ENCODE results near the gene RABEP1. TPM values are rescaled to one million over a fixed set of nuclear protein-coding genes. Genes with fewer than 3 reads are reported as not detected.

RABEP1 gene
- total and polyA plus RNA-seq, 2 experiments from 2014 or later = 37.0 to 88.1 TPM

DNA sequence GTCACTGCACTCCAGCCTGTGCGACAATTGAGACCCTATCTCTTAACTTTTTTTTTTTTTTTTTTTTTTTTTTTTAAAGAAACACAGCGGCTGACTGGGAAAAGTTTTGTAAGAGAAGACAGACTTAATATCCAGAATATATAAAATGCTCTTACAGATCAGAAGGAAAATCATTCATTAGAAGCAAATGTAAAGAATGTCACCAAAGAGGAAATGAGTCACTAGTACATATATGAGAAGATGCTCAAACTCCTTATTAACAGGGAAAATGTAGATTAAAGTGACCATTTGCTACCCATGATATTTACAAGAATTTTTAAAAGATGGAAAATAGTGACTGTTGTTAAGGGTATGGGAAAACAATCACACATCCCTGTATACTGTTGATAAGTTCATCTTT, 48.9 kb downstream of the RABEP1 start:
- H3F3A ChIP-seq (replicated peaks; ENCODE audit: low read depth) = no peaks in the 10 kb centered on the region
- no peaks in the 10 kb centered on the region; the same call in 1 of the 2 replicates for H4K20me1 ChIP-seq (replicated peaks; ENCODE audit: insufficient read depth)
- no peak for TF ChIP-seq POLR2AphosphoS5 (IDR thresholded peaks at IDR 0.05; ENCODE audit: low read depth)
- TF ChIP-seq JUNB (IDR thresholded peaks at IDR 0.05; ENCODE audit: unreplicated experiment) = no peak
- TF ChIP-seq, protein P1, sequence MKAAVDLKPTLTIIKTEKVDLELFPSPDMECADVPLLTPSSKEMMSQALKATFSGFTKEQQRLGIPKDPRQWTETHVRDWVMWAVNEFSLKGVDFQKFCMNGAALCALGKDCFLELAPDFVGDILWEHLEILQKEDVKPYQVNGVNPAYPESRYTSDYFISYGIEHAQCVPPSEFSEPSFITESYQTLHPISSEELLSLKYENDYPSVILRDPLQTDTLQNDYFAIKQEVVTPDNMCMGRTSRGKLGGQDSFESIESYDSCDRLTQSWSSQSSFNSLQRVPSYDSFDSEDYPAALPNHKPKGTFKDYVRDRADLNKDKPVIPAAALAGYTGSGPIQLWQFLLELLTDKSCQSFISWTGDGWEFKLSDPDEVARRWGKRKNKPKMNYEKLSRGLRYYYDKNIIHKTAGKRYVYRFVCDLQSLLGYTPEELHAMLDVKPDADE (IDR thresholded peaks at IDR 0.05) = no peak
- TF ChIP-seq STAT1 (IDR thresholded peaks at IDR 0.05; ENCODE audit: unreplicated experiment) = no peak
- TF ChIP-seq, protein P2, sequence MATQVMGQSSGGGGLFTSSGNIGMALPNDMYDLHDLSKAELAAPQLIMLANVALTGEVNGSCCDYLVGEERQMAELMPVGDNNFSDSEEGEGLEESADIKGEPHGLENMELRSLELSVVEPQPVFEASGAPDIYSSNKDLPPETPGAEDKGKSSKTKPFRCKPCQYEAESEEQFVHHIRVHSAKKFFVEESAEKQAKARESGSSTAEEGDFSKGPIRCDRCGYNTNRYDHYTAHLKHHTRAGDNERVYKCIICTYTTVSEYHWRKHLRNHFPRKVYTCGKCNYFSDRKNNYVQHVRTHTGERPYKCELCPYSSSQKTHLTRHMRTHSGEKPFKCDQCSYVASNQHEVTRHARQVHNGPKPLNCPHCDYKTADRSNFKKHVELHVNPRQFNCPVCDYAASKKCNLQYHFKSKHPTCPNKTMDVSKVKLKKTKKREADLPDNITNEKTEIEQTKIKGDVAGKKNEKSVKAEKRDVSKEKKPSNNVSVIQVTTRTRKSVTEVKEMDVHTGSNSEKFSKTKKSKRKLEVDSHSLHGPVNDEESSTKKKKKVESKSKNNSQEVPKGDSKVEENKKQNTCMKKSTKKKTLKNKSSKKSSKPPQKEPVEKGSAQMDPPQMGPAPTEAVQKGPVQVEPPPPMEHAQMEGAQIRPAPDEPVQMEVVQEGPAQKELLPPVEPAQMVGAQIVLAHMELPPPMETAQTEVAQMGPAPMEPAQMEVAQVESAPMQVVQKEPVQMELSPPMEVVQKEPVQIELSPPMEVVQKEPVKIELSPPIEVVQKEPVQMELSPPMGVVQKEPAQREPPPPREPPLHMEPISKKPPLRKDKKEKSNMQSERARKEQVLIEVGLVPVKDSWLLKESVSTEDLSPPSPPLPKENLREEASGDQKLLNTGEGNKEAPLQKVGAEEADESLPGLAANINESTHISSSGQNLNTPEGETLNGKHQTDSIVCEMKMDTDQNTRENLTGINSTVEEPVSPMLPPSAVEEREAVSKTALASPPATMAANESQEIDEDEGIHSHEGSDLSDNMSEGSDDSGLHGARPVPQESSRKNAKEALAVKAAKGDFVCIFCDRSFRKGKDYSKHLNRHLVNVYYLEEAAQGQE (IDR thresholded peaks at IDR 0.05; ENCODE audit: unreplicated experiment) = no peak
- TF ChIP-seq NANOG (IDR thresholded peaks at IDR 0.05; ENCODE audit: borderline replicate concordance) = no peak
- TF ChIP-seq EZH2phosphoT487 (IDR thresholded peaks at IDR 0.05; ENCODE audit: unreplicated experiment) = no peak
- TF ChIP-seq ZNF331 (CRISPR knock-in tag; IDR thresholded peaks at IDR 0.05; ENCODE audit: low read depth) = no peak
- H3K4me2 ChIP-seq = no peak overlapping the region
- H3K4me3 ChIP-seq = no peak overlapping the region
- Mint-ChIP-seq H3K4me1 (no peaks in the 10 kb centered on the region), H3K27ac (no peak overlapping the region), H3K9me3 (no peaks in the 10 kb centered on the region), H3K36me3 (ENCODE audit: low read depth) (peaks cover 23% of the 10 kb centered on the region), H3K4me3 (no peak overlapping the region), H3K27me3 (ENCODE audit: insufficient read depth, low read depth, poor library complexity) (peaks cover 3% of the 10 kb centered on the region)
- no peak for ATAC-seq
- H3K27me3 ChIP-seq (ENCODE audit: insufficient read depth) = no peaks in the 10 kb centered on the region
- H3K79me2 ChIP-seq (replicated peaks; ENCODE audit: insufficient read depth) = peaks cover 36% of the 10 kb centered on the region
- DNase-seq (ENCODE audit: low spot score) = no peak
- no peaks in the 10 kb centered on the region for H3K9me2 ChIP-seq (ENCODE audit: insufficient read depth)
- no peak overlapping the region for H2AFZ ChIP-seq
- H3K36me3 ChIP-seq (ENCODE audit: insufficient read depth) = no peaks in the 10 kb centered on the region
- H3K4me1 ChIP-seq (ENCODE audit: insufficient read depth) = no peaks in the 10 kb centered on the region
- H3K27ac ChIP-seq (ENCODE audit: low read depth) = no peak overlapping the region

DNA sequence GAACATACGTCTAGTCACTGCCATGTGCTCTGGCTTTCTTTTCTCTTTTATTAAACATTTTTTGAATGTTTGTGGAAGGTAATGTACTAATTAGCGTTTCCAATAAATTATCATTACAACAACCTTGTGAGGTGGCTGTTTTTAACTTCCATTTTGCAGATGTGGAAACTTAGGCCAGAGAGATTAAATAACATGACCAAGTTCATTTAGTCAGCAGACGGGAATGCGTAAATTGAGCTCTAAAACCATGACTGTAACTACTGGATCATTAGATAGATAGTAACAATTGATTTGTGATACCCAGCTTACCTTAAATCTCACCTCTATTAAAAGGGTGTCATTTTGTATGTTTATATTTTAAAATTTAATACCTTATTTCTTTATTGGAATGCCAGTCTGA, 49.4 kb downstream of the RABEP1 start:
- Histone ChIP-seq H3F3A (replicated peaks; ENCODE audit: low read depth) (no peaks in the 10 kb centered on the region), H3K4me3 (no peak overlapping the region), H4K20me1 (replicated peaks; ENCODE audit: insufficient read depth) (no peaks in the 10 kb centered on the region; the same call in 1 of the 2 replicates), H3K4me1 (ENCODE audit: insufficient read depth) (no peaks in the 10 kb centered on the region), H3K36me3 (ENCODE audit: insufficient read depth) (no peaks in the 10 kb centered on the region), H3K27me3 (ENCODE audit: insufficient read depth) (no peaks in the 10 kb centered on the region), H2AFZ (no peak overlapping the region), H3K79me2 (replicated peaks; ENCODE audit: insufficient read depth) (peaks cover 32% of the 10 kb centered on the region), H3K4me2 (no peak overlapping the region), H3K9me2 (ENCODE audit: insufficient read depth) (no peaks in the 10 kb centered on the region), H3K27ac (ENCODE audit: low read depth) (no peak overlapping the region)
- no peaks in the 10 kb centered on the region for H3K9me3 Mint-ChIP-seq
- H3K4me1 Mint-ChIP-seq = no peaks in the 10 kb centered on the region
- no peak overlapping the region for H3K27ac Mint-ChIP-seq
- no peak for ATAC-seq
- peaks cover 3% of the 10 kb centered on the region for H3K27me3 Mint-ChIP-seq (ENCODE audit: insufficient read depth, low read depth, poor library complexity)
- peaks cover 23% of the 10 kb centered on the region for H3K36me3 Mint-ChIP-seq (ENCODE audit: low read depth)
- H3K4me3 Mint-ChIP-seq = no peak overlapping the region
- no peak for DNase-seq (ENCODE audit: low spot score)
- no peak for TF ChIP-seq STAT1 (IDR thresholded peaks at IDR 0.05; ENCODE audit: unreplicated experiment)
- no peak for TF ChIP-seq ZNF114 (CRISPR knock-in tag; IDR thresholded peaks at IDR 0.05)
- no peak for TF ChIP-seq ZNF462 (CRISPR knock-in tag; IDR thresholded peaks at IDR 0.05)
- no peak for TF ChIP-seq NANOG (IDR thresholded peaks at IDR 0.05; ENCODE audit: borderline replicate concordance)
- no peak for TF ChIP-seq JUNB (IDR thresholded peaks at IDR 0.05; ENCODE audit: unreplicated experiment)
- TF ChIP-seq EZH2phosphoT487 (IDR thresholded peaks at IDR 0.05; ENCODE audit: unreplicated experiment) = no peak
- no peak for TF ChIP-seq ZNF331 (CRISPR knock-in tag; IDR thresholded peaks at IDR 0.05; ENCODE audit: low read depth)
- TF ChIP-seq POLR2AphosphoS5 (IDR thresholded peaks at IDR 0.05; ENCODE audit: low read depth) = no peak

All from GM23338 (cell line).